ENCODE measurements around the gene ATRX.

The ATRX gene

GRCh38 chrX:77617206-77617605 is 168.8 kb downstream of the ATRX start:
- H3K27ac ChIP-seq: no peak overlapping the region
- H3K4me1 ChIP-seq: no peaks in the 10 kb centered on the region
- no peak overlapping the region for H3K4me2 ChIP-seq (ENCODE audit: low read length)
- no peaks in the 10 kb centered on the region for H3K9me3 ChIP-seq (ENCODE audit: control insufficient read depth, low read length)
- H3K27me3 ChIP-seq (ENCODE audit: control insufficient read depth, insufficient read depth, low read length): no peaks in the 10 kb centered on the region
- H3K36me3 ChIP-seq (ENCODE audit: control insufficient read depth, insufficient read depth, low read length): no peaks in the 10 kb centered on the region
- no peak overlapping the region for H3K4me3 ChIP-seq (ENCODE audit: low read depth, low read length)
- no peak overlapping the region for H3K9ac ChIP-seq
- H3K79me2 ChIP-seq: no peaks in the 10 kb centered on the region
- TF ChIP-seq CTCF (IDR thresholded peaks at IDR 0.05): no peak
- H2AFZ ChIP-seq: no peak overlapping the region

- Histone ChIP-seq H3K79me2 (no peaks in the 10 kb centered on the region), H3K36me3 (ENCODE audit: control insufficient read depth, insufficient read depth, low read length) (no peaks in the 10 kb centered on the region), H3K4me1 (no peaks in the 10 kb centered on the region), H3K4me3 (ENCODE audit: low read depth, low read length) (no peak overlapping the region), H3K27me3 (ENCODE audit: control insufficient read depth, insufficient read depth, low read length) (no peaks in the 10 kb centered on the region), H3K9ac (no peak overlapping the region), H3K4me2 (ENCODE audit: low read length) (no peak overlapping the region), H2AFZ (no peak overlapping the region), H3K9me3 (ENCODE audit: control insufficient read depth, low read length) (no peaks in the 10 kb centered on the region), H3K27ac (no peak overlapping the region)
- TF ChIP-seq CTCF (IDR thresholded peaks at IDR 0.05): no peak
Observed at GRCh38 chrX:77603635-77604336, 182.2 kb downstream of the ATRX start.

- Histone ChIP-seq H3K36me3 (ENCODE audit: control insufficient read depth, insufficient read depth, low read length) (no peaks in the 10 kb centered on the region), H3K4me2 (ENCODE audit: low read length) (no peak overlapping the region), H3K4me3 (ENCODE audit: low read depth, low read length) (no peak overlapping the region), H3K9me3 (ENCODE audit: control insufficient read depth, low read length) (no peaks in the 10 kb centered on the region), H3K27me3 (ENCODE audit: control insufficient read depth, insufficient read depth, low read length) (no peaks in the 10 kb centered on the region), H3K79me2 (no peaks in the 10 kb centered on the region), H3K27ac (no peak overlapping the region), H2AFZ (no peak overlapping the region), H3K4me1 (no peaks in the 10 kb centered on the region), H3K9ac (no peak overlapping the region)
- TF ChIP-seq CTCF (IDR thresholded peaks at IDR 0.05): no peak
Observed at GRCh38 chrX:77597511-77597910, 188.5 kb downstream of the ATRX start.

GRCh38 chrX:77597090-77597489 is 188.9 kb downstream of the ATRX start:
- no peak overlapping the region for H2AFZ ChIP-seq
- no peaks in the 10 kb centered on the region for H3K79me2 ChIP-seq
- no peak overlapping the region for H3K4me2 ChIP-seq (ENCODE audit: low read length)
- no peaks in the 10 kb centered on the region for H3K36me3 ChIP-seq (ENCODE audit: control insufficient read depth, insufficient read depth, low read length)
- H3K9ac ChIP-seq: no peak overlapping the region
- H3K27me3 ChIP-seq (ENCODE audit: control insufficient read depth, insufficient read depth, low read length): no peaks in the 10 kb centered on the region
- H3K27ac ChIP-seq: no peak overlapping the region
- no peaks in the 10 kb centered on the region for H3K4me1 ChIP-seq
- H3K4me3 ChIP-seq (ENCODE audit: low read depth, low read length): no peak overlapping the region
- peak; percentile 33 for TF ChIP-seq CTCF (IDR thresholded peaks at IDR 0.05)
- H3K9me3 ChIP-seq (ENCODE audit: control insufficient read depth, low read length): no peaks in the 10 kb centered on the region

- Histone ChIP-seq H3K4me1 (no peaks in the 10 kb centered on the region), H3K27me3 (ENCODE audit: control insufficient read depth, insufficient read depth, low read length) (no peaks in the 10 kb centered on the region), H3K9ac (no peak overlapping the region), H3K9me3 (ENCODE audit: control insufficient read depth, low read length) (no peaks in the 10 kb centered on the region), H3K36me3 (ENCODE audit: control insufficient read depth, insufficient read depth, low read length) (no peaks in the 10 kb centered on the region), H3K27ac (no peak overlapping the region), H3K79me2 (no peaks in the 10 kb centered on the region), H3K4me2 (ENCODE audit: low read length) (no peak overlapping the region), H3K4me3 (ENCODE audit: low read depth, low read length) (no peak overlapping the region), H2AFZ (no peak overlapping the region)
- no peak for TF ChIP-seq CTCF (IDR thresholded peaks at IDR 0.05)
Observed at GRCh38 chrX:77595848-77596247, 190.2 kb downstream of the ATRX start.
